Measurements from ENCODE around the gene NFU1. TPM values are rescaled to one million over a fixed set of nuclear protein-coding genes. Genes with fewer than 3 reads are reported as not detected.

The NFU1 gene
- total and polyA plus RNA-seq, 9 of the 15 experiments (the other 6 are each of a cell fraction or from before 2014, with no cell fraction given): 33.3 to 61.8 (median 53.7) TPM

GRCh38 chr2:69482471-69482870 is 45.2 kb upstream of the NFU1 start:
- Histone ChIP-seq H3K27ac (ENCODE audit: extremely low read depth, low read depth, low read length) (no peak overlapping the region), H4K20me1 (replicated peaks; ENCODE audit: control insufficient read depth, insufficient read depth, low read length) (no peaks in the 10 kb centered on the region), H3K79me2 (ENCODE audit: control insufficient read depth, insufficient read depth, low read length) (no peaks in the 10 kb centered on the region), H3K9ac (ENCODE audit: insufficient read depth in 1 of 2, low read depth in 2 of 2, low read length in 2 of 2) (no peak overlapping the region), H3K9me1 (ENCODE audit: control insufficient read depth, insufficient read depth, low read length) (no peaks in the 10 kb centered on the region), H3K4me2 (ENCODE audit: insufficient read depth, low read length) (no peak overlapping the region), H3K4me3 (no peak overlapping the region), H3K36me3 (ENCODE audit: control insufficient read depth, insufficient read depth, low read length) (no peaks in the 10 kb centered on the region), H3K4me1 (replicated peaks in 1 of 2; ENCODE audit: control insufficient read depth in 2 of 2, insufficient read depth in 2 of 2, low read length in 2 of 2) (no peaks in the 10 kb centered on the region), H3K27me3 (ENCODE audit: control insufficient read depth in 2 of 2, insufficient read depth in 2 of 2, low read length in 2 of 2) (no peaks in the 10 kb centered on the region), H2AFZ (ENCODE audit: low read depth, low read length) (no peak overlapping the region), H3K9me3 (replicated peaks; ENCODE audit: control insufficient read depth, insufficient read depth, low read depth, low read length) (no peaks in the 10 kb centered on the region)
- DNase-seq (ENCODE audit: extremely low read depth in 1 of 4, low spot score in 3 of 4) (no peak), ATAC-seq (no peak), FAIRE-seq (no peak)
- POLR2A ChIA-PET: no interaction called here
- no TSS peak for BruUV-seq (replicated peaks)
- in situ Hi-C loops (cut with MboI): no loop called here
- 18% methylated on average over 3 of the region's 3 CpGs for WGBS (ENCODE audit: insufficient coverage, low coverage, missing lambda C conversion rate)
- CTCF ChIA-PET (ENCODE audit: low intra/inter-chr PET ratio): no interaction called here
- intact Hi-C loops (cut with micrococcal nuclease): no loop called here
- TF ChIP-seq ZNF717 (CRISPR knock-in tag; IDR thresholded peaks at IDR 0.05) (no peak), SP2 (IDR thresholded peaks at IDR 0.05; ENCODE audit: extremely low read depth, low read depth, low read length, poor library complexity, severe bottlenecking) (no peak), MTF1 (CRISPR knock-in tag; IDR thresholded peaks at IDR 0.05; ENCODE audit: borderline replicate concordance) (no peak), SMARCA5 (IDR thresholded peaks at IDR 0.05) (no peak), ZNF143 (CRISPR knock-in tag; IDR thresholded peaks at IDR 0.05) (no peak), AFF1 (IDR thresholded peaks at IDR 0.05; ENCODE audit: low read depth in 1 of 2, partially characterized antibody in 2 of 2) (no peak), HES1 (IDR thresholded peaks at IDR 0.05; ENCODE audit: low read depth) (no peak), BCL6 (CRISPR knock-in tag; IDR thresholded peaks at IDR 0.05) (no peak), ZFX (CRISPR knock-in tag; IDR thresholded peaks at IDR 0.05) (no peak), MCM2 (IDR thresholded peaks at IDR 0.05; ENCODE audit: low read depth) (no peak), CREM (IDR thresholded peaks at IDR 0.05; ENCODE audit: low read depth) (no peak), HMBOX1 (IDR thresholded peaks at IDR 0.05) (no peak), ZNF696 (CRISPR knock-in tag; conservative IDR thresholded peaks at IDR 0.05) (no peak)

Data from K562 (cell line).